T-helper 2 cell treated with Interferon-gamma antibody and Interleukin-4, amounts not matched to agents 100 ng/mL and 5 ng/mL, for 36 hours (primary cell): Measurements from ENCODE around the gene TTLL12. TPM values are rescaled to one million over a fixed set of nuclear protein-coding genes. Genes with fewer than 3 reads are reported as not detected.

Source experiments
- intact Hi-C: fragments of 100-400 bp; cut with micrococcal nuclease; formaldehyde crosslinking; loops from one replicate; pipeline ENCODE4 v1.15.1; 2023
- total RNA-seq: library from RNA; stranded (reverse); gene quantifications from 2 replicates; pipeline ENCODE4 v1.2.3, GENCODE V29; 2022

Gene TTLL12
- total RNA-seq: 51.3 and 53.0 TPM in 2 replicates

DNA sequence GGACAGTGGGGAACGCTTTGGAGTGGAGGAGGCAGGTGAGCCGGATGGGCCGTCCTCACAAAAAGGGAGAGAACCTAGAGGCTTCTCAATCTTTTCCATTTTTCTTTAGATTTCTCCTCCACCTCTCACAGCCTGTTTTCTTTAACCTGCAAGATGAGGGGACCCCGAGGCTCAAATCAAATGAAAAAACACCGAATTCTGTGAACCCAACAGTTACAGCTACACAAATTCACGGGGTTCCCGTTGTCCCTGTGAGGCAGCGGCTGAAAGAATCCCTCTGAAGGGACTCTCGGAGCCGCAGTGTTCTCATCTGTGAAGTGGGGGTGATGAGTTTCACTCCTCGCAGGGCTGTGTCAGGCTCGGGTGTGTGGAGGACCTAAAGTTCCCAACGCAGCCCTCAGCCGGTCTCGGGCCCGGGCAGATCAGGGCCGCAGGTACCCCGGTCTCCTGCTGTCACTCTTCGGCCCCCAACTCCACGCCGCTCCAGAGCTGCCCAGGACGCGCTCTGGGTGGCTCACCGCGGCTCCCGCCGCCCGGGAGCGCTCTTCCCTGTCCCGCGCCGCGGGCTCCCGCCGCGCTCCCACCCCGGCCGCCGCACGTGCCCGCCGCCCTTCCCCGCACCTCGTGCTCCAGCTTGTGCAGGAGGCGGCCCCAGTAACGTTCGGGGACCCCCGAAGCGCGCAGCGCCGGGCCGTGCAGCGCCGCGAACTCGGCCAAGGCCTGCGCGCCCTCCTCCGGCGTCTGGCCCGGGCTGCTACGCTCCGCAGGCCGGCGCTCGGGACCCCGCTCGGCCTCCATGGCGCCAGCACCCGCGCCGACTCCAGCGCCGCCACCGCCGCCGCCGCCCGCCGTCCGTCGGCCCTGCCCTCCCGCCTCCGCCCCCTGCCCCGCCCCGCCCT, at the start of gene TTLL12:
TTLL12 (minus strand) TSS at position 863 of the 899 bp plus-strand sequence; CDS start at position 798, 65 bp downstream.
- intact Hi-C loops: loop anchor here (2.0 kb wide), 3 partner anchors 36 to 172 kb away; partner anchors contain the start of genes MCAT, PACSIN2 and TSPO

DNA sequence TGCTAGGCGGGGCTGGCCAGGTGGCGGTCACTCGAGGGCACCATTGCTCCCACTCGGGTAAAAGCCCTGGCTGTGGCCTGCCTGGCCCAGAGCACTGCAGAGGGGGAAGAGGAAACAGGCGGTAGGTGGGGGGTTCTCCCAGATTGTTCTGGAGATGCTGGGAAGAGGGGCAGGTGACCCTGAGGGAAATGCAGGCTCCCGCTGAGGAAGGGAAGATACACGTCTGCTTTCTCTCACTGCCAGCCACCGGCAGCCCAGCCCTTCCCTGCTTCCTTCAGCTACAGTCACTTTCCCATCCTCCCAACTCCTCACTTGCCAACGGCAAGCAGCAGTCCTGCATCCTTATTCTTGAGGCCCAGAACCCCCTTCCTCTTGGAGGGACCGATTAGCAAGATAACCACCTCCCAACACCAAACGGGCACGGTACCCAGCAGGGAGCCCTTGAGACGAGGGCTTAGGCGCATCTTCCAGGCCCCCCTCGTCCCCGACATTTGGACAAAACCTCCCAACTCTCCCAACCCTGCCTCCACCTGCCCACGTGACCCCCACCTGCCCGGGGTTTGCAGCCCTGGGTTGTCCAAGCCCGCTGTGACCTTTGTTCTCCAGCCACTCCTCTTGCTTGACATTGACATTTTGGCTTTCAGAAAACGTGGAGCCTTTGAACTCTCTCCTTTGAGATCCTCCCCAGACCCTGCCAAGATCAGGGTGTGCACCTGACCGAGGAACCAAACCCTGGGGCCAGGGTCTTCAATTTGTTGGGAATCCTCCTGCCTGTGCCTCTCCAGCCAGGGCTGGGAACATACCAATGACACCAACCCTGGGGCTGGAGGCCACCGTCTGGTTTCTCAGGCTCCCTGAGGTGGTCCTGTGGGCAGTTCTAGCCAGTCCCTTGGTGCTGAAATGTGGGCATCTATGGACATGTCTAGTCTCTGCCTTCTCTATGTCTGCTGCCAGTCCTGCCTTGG, 48.8 kb upstream of the TTLL12 start:
- intact Hi-C loops: no loop called here

DNA sequence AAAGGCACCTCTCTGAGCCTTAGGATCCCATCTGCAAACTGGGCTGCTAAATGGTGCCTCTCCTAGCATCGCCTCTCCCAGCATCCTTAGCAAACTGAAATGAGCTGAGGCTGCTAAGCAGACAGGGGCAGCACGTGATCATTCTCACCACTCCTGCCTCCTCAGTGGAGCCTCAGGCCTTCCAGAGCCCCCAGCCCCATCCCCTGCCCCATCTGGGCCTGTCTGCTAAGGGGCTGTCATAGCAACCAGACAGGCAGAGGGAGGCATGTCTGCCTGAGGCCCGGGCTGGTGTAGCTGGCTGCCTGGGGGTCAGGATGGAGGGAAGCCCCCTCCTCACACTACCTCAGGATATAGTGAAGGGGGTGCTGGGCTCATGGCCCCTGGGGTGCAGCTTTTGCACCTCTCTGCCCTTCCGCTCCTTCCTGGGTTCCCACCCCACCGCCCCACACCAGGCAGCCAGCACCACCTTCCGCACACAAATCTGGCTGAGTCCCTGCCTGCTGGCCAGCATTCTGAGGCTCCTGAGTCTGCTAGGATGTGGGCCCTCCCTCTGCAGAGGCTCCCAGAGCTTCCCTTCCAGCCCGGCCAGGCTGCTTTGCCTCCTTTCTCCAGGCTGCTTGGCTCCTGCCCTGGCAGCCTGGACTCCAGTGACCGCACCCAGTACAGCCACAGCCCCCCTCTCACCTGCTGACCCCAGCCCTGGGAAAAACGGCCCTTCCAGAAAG, 47.5 kb upstream of the TTLL12 start:
- intact Hi-C loops: no loop called here

DNA sequence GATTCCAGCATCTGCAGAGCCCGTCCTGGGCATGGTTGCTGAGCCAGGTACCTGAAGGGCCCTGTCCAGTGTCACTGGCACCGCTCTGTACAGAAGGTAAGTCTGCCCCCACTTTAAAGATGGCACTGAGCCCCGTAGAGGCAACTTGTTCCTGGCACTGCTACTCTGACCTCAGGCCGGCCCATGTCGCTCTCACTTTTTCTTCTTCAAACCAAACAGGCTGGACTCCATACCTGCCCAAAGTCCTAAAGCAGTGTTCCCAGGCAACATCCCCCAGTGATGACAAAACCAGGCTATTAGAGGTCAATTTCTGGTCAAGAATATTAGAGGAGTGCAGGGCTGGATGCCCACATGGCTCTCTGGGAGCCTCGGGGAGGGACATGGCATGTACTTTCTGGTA, 46.6 kb upstream of the TTLL12 start:
- intact Hi-C loops: no loop called here

DNA sequence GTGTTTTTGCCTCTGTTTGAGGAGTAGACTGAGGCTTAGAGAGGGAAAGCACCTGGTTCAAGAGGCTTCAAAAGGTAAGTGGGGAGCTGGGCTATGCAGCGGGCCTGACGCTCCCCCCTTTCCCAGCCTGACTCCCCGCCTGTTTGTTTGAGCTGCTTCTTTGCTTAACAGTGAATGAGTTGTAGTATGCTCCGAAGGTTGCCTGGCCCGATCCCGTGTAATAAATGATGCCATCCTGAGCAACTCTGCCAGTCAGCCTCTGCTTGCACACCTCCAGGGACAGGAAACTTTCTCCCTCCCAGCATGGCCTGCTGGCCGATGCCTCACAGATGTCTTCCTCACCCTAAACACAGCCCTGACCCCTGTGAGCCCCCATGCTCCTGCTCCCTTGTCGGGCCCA, 45.5 kb upstream of the TTLL12 start:
- intact Hi-C loops: no loop called here

DNA sequence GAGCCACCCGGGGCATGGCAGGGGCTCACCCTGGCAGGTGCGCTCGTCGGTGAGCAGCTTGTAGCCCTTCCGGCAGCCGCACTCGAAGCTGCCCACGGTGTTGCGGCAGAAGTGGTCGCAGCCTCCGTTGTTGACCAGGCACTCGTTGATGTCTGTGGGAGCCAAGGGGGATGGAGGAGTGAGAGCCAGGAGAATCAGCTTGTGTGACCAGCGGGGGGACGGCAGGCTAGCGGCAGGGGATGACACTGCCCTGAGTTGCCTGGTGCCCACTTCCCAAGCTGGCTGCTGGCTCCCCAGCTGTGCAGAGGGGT, 44.7 kb upstream of the TTLL12 start:
- intact Hi-C loops: loop anchor here (1.0 kb wide), 1 partner anchor 154 kb away; no protein-coding TSS in a partner anchor

DNA sequence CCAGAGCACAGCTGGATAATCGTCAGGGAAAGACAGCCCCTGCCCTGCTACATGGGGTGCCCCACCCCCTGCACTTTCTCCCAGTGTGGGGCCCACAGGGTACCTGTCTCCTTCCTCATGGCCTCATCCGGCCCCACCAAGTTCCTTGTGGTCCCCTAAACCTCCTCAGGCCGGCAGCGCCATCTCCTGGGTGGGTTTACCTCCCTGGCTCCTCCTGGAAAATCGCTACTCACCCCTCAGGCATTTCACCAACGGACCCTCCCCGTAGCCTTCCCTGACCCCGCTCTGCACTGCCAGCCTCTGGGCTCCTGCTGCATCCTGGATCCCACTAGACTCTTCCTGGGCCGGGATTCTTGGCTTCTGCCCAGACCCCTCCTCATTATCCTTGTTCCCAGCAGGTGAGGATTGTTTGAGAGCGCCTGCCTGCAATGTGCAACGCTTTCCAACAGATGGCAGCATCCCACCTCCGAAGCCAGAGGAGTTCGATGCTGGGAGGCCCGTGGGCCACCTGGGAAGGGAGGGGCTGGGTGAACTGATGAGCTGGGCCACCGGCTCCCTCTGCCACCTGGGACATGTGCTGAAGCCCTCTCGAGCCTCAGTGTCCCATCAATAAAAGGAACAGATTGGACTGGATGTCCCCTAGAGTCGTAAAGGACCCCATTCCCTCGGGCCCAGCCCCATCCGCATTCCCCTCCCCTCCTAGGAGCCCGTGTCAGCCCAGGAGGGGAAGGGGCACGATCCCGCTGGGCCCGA, 44.2 kb upstream of the TTLL12 start:
- intact Hi-C loops: loop anchor here (1.0 kb wide), 1 partner anchor 154 kb away; no protein-coding TSS in a partner anchor

DNA sequence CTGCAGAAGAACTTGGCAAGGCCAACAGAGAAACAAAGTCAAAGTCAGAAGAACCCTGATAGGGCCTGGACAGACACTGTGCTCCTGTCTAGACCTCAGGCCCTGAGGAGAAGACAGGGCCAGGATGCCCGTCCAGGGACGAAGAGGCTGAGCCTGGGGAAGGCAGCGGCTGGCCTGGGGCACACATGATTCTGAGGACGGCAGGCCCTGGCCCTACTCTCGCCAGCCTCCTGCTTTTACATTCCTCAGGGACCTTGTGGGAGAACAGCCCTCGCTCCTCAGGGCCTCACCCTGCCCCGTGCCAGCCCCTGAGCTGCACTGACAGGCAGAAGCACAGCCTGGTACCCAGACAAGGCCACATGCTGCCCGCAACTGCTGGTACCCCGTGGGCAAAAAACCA, 43.6 kb upstream of the TTLL12 start:
- intact Hi-C loops: no loop called here

DNA sequence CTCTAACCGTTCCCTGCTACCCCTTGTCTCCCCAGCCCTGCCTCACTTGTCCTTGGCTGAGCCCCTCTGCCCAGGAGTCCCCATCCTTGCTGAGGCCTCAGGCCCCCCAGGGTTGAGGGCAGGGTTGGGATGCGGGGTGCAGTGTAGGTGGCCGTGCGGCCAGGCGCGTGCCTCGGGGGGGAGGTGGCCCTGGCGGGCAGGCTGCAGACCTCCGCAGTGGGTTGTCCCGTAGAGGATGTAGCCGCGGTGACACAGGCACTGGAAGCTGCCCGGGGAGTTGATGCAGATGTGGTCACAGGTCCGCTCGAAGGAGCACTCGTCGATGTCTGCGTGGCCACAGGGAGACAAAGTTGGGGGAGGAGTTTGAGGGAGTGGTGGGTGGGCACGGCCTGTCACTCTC, 41.9 kb upstream of the TTLL12 start:
- intact Hi-C loops: no loop called here

DNA sequence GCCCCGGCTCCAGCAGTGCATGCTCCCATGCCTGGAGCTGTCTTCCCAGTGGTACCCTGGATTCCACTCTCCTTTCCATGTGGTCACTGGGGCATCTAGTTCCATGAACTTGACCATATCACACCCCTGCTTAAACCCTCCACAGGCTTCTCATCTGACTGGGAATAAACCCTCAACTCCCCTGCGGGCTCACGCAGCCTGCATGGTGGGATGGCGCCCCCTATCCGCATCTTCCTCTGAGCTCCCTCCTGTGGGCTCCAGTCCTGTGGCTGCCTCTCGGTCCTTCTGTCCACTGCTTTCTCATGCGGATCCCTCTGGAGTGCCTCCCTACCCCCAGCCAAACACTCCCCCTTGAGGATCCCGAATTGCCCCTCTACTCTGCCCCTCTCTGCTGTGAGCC, 41.4 kb upstream of the TTLL12 start:
- intact Hi-C loops: no loop called here

DNA sequence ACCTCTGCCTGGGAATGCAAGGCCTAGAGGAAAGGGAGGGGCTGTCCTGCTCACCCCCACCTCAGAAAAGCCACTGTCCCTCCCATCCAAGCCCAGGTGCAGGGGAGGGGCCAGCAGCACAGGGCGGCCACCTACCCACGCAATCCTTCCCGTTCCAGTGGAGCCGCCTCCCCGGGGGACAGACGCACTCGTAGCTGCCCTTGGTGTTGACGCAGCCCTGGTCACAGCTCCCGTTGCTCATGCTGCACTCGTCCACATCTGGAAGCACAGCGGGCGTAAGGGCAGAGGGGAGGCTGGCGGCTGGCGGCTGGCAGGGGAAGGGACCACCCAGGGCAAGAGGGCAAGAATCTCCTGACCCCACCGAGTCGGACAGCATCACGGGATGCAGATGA, 40.3 kb upstream of the TTLL12 start:
- intact Hi-C loops: no loop called here

DNA sequence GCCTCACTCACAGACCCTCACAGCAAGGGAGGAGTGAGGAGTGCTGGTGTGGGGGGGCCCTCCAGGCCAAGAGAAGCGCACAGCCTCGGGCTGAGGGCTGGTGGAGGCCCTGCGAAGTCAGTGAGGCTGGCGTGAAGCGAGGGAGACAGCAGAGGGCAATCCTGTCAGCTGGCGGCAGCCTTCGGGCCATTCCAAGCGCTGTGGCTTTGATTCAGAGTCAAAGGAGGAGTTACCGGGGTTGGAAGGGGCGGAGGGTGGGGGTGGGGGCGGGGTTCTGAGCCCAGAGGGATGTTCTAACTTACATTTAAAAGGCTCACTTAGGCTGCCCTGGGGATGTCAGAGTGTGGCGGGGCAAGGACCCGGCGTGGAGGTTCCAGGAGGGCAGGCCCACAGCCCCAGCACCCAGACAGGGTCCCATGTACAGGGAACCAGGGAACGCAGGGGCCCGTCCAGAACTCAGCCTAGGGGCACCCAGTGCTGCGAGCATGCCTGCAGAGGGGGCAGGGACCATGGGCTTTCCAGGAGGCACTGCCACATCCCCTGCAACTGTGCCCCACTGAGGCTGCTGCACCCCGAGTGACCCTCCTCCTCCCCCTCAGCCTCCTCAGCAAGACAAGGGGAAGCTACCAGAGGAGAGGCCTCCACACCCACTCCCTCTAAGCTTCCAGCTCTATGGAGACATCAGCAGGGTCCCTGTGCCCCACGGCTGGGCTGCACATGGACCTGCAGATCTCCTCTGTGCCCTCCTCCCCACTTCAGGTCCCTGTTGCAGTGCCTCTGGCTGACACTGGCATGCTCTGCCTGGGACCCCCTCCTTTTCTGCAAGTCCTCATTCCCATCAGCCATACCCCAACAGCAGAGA, 39.7 kb upstream of the TTLL12 start:
- intact Hi-C loops: no loop called here

DNA sequence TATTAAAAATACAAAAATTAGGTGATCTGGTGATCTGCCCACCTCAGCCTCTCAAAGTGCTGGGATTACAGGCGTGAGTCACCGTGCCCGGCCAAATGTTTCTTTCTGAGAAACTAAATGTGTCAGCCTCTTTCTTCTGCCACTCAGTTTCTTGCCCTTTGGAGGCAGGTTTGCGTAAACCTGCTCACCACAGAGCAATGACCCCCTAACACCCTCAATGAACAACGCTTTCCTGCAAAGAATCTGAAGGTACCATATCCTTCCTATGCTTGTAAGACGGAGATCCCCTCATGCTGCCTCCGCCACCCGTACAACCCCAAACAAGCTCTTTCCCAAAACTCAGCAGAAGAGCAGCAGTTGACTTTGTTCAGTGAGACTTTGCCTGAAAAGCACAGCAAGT, 38.7 kb upstream of the TTLL12 start:
- intact Hi-C loops: no loop called here

DNA sequence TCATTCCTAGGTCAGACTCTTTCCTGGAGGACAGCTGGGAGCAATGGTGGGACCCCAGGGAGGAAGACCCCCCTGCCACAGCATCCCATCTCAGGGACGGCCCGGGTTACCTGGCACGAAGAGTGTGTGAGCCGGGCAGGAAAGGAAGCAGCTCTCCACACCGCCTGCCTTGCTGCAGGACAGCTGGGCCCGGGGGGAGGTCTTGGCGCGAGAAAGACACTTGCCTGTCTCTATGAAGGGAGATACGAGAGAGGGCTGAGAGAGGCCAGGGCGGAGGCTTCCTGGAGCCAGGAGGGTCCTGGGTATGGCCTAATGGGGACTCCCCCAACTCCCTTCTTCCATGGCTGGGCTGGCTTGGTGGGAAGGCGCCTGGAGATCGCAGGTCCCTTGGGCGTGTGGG, 36.1 kb upstream of the TTLL12 start:
- intact Hi-C loops: no loop called here

DNA sequence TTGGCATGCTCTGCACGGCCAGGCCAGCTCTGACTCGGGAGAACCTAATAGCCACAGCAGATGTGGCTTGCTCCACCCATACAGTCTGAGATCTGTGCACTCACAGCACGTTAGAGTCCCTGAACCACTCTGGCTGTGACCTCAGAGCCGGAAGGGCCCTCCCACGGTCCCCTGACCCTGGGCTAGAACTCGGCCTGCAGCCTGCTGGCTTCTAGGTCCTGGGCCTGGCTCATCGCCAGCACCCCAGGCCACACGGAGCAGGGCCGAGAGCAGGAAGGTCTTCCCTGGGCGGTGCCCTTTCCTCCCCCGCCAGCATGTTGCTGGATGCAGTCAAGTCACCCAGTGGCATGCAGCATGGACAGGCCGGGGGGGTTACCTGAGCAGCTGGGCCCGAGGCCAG, 35.3 kb upstream of the TTLL12 start:
- intact Hi-C loops: no loop called here

DNA sequence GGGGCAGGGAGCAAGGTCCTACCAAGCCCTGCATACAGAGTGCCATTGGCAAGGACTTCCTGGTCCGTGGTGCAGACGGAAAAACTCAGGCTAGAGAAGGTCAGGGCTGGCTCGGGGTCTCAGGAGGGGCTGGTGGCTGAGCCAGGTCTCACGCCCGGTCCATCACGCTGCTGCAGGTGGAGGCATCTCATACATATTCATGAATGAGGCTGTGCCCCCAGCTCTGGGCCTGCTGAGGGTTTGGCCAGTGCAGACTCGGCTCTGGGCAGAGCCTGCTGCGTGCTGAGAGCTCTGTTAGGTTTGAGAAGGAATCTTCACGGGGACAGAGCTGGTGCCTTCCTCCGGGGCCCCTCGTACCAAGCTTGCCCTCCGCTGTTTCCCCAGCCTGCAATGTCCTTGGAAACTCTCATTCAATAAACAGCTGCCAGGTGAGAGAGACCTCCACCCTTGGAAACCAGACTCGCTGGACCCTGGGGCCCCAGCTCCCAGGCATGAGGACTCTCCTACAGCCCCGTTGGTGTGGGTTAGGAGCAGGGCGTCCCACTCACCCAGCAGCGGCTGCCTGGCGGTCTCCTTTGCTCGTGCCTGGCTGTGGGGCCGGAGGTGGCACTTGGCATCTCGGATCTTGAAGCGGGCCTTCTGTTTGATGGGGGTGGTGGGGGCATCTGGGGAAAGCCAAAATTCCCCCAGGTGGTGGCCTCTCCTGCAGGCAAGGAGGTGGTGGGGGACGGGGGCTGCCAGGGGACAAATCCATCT, 33.9 kb upstream of the TTLL12 start:
- intact Hi-C loops: no loop called here

DNA sequence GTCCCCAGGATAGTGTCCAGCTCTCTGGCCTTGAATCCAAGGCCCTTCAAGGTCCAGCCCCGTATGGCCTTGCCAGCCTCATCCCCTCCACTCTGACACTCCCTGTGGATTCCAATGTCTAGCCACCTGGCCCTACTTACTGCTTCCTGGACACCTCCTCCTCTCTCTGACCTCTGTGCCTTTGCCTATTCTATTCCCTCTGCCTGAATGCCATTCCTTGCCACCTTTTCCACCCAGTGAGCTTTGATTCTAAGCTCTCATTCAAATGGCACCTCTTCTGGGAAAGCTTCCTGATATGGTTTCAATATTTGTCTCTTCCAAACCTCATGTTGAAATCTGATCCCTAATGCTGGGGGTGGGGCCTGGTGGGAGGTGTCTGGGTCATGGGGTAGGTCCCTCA, 31.9 kb upstream of the TTLL12 start:
- intact Hi-C loops: no loop called here

DNA sequence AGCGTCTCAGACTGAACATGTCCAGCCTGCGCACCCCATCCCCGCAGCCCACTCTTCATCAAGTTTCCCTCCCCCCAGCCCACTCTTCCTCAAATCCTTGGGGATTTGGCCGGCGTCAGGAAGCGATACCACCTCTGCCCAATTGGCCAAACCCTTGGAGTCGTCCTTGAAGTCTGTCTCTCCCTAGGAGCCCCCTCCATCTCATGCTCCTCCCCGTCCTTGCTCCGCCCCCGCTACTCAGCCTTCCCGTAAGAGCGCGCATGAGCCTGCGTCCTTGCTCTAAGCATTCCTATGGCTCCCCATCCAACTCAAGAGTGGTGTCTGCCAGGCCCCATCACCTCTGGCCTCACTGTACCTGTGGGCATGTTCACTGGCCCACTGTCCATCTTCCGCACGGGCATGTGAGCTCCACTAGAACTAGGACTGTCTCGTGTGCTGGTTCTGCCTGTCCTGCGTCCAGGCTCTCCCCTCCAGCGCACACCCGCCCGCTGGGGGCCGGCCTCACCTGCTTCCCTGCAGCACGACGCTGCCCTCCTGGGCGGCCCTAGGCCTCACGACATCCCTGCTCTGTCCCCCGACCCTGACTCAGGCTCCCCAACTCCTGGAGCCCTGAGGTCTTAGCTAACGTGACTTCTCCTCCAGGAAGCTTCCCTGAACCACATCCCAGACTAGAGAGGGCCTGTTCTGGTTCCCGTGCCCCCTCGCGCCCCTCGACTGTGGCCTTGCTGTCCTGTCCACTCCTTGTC, 30.5 kb upstream of the TTLL12 start:
- intact Hi-C loops: no loop called here
